HG03460 (cell line): ENCODE measurements around the gene DNAJB2.
A peak's percentile ranks its signal among the peaks of the same experiment; 100 is the strongest.
"Not testable (repeated sequence)": the region's sequence is repeated elsewhere in the genome, so short reads cannot be mapped to it uniquely, and the experiment has no call there.

Source experiments
- ATAC-seq: cut with Tn5 transposase; IDR thresholded peaks from one replicate; pipeline ENCODE4 v1.9.1; 2021; ENCODE audit not compliant: unreplicated experiment

The DNAJB2 gene

GRCh38 chr2:219254590-219255201 is 24.5 kb upstream of the DNAJB2 start:
- ATAC-seq, result peak; percentile 35

GRCh38 chr2:219258942-219259341 is 20.2 kb upstream of the DNAJB2 start:
- not testable (repeated sequence) for ATAC-seq

- ATAC-seq, result no peak
Observed at GRCh38 chr2:219261024-219261855, 17.9 kb upstream of the DNAJB2 start.

- no peak for ATAC-seq
Observed at GRCh38 chr2:219266232-219266631, 12.9 kb upstream of the DNAJB2 start.

GRCh38 chr2:219266886-219267285 is 12.3 kb upstream of the DNAJB2 start:
- no peak for ATAC-seq

- ATAC-seq, result no peak
Observed at GRCh38 chr2:219268294-219268693, 10.9 kb upstream of the DNAJB2 start.

- ATAC-seq, result no peak
Observed at GRCh38 chr2:219269362-219270054, 9.7 kb upstream of the DNAJB2 start.

GRCh38 chr2:219270055-219270372 is 9.2 kb upstream of the DNAJB2 start:
- no peak for ATAC-seq

GRCh38 chr2:219271021-219271420 is 8.1 kb upstream of the DNAJB2 start:
- ATAC-seq, result no peak

- no peak for ATAC-seq
Observed at GRCh38 chr2:219272356-219272755, 6.8 kb upstream of the DNAJB2 start.

GRCh38 chr2:219272995-219273394 is 6.2 kb upstream of the DNAJB2 start:
- ATAC-seq, result no peak

GRCh38 chr2:219273937-219274336 is 5.2 kb upstream of the DNAJB2 start:
- ATAC-seq, result no peak

- ATAC-seq, result no peak
Observed at GRCh38 chr2:219274361-219274921, 4.7 kb upstream of the DNAJB2 start.

GRCh38 chr2:219277703-219278654 is 1.2 kb upstream of the DNAJB2 start:
- ATAC-seq, result peak; percentile 26

- ATAC-seq, result no peak
Observed at GRCh38 chr2:219278655-219279150, 463 bp upstream of the DNAJB2 start.

- no peak for ATAC-seq
Observed at GRCh38 chr2:219279916-219280516, 850 bp downstream of the DNAJB2 start.

GRCh38 chr2:219280651-219281050 is 1.5 kb downstream of the DNAJB2 start:
- no peak for ATAC-seq

- ATAC-seq, result no peak
Observed at GRCh38 chr2:219281588-219281987, 2.4 kb downstream of the DNAJB2 start.

- no peak for ATAC-seq
Observed at GRCh38 chr2:219282375-219282774, 3.2 kb downstream of the DNAJB2 start.

- no peak for ATAC-seq
Observed at GRCh38 chr2:219282943-219283581, 3.9 kb downstream of the DNAJB2 start.
